Metanephros (tissue), 2 donors: ENCODE measurements around the gene ACOT9. TPM values are rescaled to one million over a fixed set of nuclear protein-coding genes. Genes with fewer than 3 reads are reported as not detected.

Source experiments
- small RNA-seq: library from RNA; depleted of rRNA; stranded (forward); fragments of <200 nt; gene quantifications from one replicate; pipeline ENCODE3, GENCODE V24; 2014; ENCODE audit warnings: low replicate concordance
- total RNA-seq: library from RNA; depleted of rRNA; stranded (reverse); fragments of >200 nt; gene quantifications from one replicate; pipeline ENCODE4 v1.2.3, GENCODE V29; 2014

ACOT9 gene, protein sequence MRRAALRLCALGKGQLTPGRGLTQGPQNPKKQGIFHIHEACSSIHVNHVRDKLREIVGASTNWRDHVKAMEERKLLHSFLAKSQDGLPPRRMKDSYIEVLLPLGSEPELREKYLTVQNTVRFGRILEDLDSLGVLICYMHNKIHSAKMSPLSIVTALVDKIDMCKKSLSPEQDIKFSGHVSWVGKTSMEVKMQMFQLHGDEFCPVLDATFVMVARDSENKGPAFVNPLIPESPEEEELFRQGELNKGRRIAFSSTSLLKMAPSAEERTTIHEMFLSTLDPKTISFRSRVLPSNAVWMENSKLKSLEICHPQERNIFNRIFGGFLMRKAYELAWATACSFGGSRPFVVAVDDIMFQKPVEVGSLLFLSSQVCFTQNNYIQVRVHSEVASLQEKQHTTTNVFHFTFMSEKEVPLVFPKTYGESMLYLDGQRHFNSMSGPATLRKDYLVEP
- 45.3 TPM for total RNA-seq

DNA sequence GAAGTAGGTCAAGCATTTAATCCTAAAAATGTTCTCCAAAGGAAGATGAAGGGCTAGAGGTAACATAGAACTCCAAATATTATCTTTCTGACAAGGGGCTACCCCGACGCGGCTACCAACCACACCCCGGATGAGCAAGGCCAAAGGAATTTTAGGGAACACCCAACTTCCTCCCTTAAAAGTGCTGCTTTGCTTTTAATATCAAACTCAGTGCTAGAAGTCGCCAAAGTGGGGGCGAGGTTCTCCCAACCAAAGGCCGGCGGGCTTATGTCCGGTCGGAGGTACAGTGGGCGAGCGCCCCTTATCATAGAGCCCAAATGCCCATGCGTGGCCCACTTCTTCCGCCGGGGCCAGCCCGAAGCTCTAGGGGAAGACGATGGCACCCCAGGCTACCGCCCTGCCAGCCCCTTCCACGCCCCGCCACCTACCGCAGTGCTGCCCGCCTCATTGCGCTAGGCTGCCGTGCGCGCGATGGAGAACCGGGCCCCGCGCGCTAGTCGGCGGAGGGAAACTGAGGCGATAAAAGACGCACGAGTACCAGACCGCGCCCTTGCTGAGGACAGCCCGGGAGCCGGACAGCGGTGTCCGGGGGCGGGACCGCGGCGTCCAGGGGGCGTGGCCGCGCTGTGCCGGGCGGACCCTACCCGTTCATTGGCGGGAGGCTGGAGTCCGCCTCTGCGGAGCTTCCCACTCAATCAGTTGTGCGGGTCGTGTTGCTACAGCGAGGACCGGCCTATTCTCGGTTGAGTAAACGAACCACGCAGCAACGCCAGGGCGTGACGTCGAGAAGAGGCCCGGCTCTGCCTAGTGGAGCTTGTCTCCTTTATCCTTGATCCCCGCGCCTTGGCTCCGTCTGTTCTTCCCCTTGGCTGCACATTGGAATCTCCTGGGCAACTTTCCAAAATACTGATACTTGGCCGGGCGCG is at the start of gene ACOT9:
Gene ACOT9, minus strand, starts transcription at position 580 of the 926 bp plus-strand sequence. Its CDS starts 132 bp downstream, at position 448.

DNA sequence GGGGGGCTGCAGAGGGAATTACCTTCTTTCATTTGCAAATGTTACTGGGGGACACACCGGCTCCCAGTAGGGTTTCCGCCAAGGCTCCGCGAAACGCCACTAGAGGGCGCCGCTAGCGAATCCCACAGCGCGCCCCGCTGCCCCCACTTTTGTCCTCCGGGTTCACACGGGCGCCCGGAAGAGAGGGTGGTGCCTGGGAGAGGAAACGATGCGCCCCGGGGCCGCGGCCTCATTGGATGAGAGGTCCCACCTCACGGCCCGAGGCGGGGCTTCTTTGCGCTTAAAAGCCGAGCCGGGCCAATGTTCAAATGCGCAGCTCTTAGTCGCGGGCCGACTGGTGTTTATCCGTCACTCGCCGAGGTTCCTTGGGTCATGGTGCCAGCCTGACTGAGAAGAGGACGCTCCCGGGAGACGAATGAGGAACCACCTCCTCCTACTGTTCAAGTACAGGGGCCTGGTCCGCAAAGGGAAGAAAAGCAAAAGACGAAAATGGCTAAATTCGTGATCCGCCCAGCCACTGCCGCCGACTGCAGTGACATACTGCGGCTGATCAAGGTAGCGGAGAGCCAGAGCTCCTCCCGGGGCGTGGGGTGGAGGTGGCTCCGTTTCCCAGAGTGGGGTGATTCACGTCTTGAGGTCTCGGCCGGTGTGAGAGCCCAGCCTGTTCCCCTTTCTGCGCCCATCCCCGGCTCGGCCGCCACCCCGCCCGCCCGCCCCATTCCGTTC is 40.0 kb upstream of the ACOT9 start, which contains the start of gene SAT1:
Gene SAT1, plus strand, starts transcription at position 311 of the 726 bp plus-strand sequence. Its CDS starts 179 bp downstream, at position 490.

DNA sequence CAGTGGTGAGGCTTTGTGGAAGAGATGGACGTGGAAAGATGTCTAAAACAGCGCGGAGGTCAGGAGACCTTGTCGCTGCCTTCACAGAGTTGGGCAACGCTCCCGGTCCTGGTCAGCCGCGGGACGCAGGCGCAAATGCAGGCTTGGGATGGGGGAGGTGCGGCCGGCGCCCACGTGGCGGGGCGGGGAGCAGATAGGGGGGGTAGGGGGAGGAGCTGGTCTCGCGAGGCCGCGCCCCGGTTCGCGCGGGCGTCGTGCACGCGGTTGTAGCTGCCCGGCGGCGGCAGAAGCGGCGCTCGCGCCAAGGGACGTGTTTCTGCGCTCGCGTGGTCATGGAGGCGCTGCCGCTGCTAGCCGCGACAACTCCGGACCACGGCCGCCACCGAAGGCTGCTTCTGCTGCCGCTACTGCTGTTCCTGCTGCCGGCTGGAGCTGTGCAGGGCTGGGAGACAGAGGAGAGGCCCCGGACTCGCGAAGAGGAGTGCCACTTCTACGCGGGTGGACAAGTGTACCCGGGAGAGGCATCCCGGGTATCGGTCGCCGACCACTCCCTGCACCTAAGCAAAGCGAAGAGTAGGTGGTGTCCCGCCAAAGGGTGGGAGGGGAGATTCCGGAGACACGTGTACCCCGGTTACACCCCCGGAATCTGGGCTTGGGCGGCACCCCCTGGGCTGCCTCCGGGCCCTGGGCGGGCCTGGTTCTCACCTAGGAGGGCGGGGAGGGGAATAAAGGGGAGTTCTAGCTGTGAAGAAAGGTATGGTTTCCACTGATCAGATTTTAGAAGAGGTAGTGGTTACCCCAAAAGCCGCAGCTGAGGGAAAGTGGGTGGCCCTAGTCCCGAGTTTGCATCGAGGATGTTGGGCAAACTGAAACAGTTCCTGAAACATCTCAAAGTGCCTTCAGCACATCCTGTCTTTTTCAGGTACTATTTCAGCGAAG is 75.6 kb downstream of the ACOT9 start, which contains the start of gene PRDX4:
Gene PRDX4, plus strand, starts transcription at position 255 of the 939 bp plus-strand sequence. Its CDS starts 78 bp downstream, at position 333.

Small RNA genes lying within 50 kb of the gene (small RNA-seq; reads per million reads assigned to genes)
- gene RF00019, result not detected

Other genes starting within 250 kb of the ACOT9 start
- gene PRDX4, start 75.8 kb downstream of the ACOT9 start, total RNA-seq, result 68.5 TPM
- gene SAT1, start 39.9 kb upstream of the ACOT9 start, total RNA-seq, result 236 TPM
- 15.5 TPM for gene APOO, start 164.7 kb upstream of the ACOT9 start, total RNA-seq
- gene CXorf58, start 164.7 kb upstream of the ACOT9 start, total RNA-seq, result 0.18 TPM